LHCN-M2 (cell line): ENCODE results near the gene ABCD1. TPM values are rescaled to one million over a fixed set of nuclear protein-coding genes. Genes with fewer than 3 reads are reported as not detected.

Experiments
- DNase-seq: peaks from one replicate; pipeline ENCODE4 v3.0.0-alpha.2; 2012; ENCODE audit warnings: low read depth
- total RNA-seq: library from RNA; depleted of rRNA; stranded (reverse); fragments of >200 nt; gene quantifications from 2 replicates; pipeline ENCODE4 v1.2.3, GENCODE V29; 2014

ABCD1 gene
- total RNA-seq, 1 experiment from 2014 or later = 30.5 TPM

DNA sequence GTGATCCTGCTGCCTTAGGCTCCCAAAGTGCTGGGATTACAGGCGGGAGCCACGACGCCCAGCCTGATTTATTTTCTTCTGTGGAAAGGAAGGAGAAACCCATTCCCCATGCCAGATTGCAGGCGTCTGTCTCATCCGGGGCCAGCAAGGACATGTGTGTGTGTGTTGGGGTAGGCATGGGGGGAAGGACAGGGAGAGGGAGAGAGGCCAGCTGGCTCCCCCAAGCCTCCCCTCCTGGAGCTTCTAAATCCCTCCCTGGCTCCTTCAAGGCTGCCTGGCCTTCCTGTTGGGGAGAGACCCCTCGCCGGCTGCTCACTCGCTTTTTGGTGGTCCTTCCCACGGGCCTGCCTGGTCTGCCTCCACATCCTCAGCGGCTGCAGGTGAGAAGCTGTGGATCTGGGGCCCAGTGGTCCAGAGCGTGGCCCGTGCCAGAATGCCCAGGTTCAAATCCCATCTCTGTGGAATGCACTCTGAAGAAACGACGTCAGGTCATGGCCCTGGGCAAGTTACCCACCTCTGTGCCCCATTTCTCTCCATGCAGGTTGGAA lies 38.0 kb downstream of the ABCD1 start:
- DNase-seq = no peak

DNA sequence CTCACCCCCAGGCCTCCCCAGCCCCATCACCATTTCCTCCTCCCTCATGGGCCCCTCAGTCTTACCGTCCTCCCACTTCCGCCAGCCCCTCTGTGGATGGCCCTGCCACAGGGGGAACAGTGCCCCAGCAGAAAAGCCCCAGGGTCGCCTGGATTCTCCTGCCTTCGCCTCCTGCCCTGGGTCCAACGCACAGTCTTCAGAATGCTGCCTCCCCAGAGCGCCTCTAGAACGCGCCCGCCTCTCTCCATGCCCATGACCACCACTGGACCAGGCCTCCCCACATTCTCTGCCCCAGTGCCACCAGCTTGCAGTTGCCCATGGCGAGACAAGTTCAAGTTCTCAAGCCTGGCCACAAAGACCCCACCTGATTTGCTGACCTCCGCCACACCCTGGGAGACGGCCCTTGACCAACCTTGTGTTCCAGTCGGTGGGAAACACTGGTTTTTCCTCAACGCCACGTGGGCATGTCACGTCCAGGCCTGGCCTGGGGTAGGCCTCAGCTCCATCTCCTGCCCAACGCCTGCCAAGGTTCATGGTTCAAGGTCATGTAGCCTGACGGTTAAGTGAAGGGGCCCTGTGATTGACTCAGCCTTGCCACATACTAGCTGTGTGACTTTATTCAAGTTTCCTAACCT lies 38.8 kb downstream of the ABCD1 start:
- DNase-seq = no peak

DNA sequence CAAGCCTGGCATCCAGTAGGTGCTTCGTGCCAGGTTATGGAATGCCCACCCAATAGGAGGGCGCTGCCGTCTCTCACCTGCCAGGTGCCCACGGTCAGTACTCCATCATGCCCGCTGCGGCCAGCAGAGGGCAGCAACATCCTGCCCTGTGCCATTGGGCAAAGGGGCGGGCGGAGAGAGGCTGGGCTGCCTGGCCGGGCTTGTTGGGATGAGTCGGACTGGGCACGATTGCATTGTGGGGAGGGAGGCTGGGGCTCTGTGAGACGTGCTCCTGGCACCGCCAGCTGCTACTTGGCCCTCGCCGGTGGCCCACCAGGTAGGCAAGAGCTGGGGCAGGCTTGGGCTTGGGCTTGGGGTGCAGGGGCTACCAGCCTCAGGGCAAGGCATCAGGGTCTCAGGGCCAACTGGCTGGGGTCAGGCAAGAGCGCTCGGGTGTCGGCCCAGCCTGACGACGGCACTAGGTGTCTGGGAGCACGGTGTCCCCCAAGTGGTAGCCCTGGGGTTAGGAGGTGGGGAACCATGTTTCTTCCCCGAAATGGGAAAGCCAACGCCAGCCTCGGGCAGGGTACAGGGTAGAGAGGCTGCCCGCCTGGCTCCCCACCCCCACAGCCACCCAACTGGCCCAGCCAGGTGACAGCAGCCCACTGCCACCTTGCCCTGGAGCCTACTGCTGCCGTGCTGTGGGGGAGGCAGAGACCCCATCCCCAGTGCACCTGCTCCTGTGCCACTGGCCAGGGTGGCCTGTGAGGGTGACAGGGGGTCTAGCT lies 39.5 kb downstream of the ABCD1 start, which contains the start of gene PLXNB3:
Gene PLXNB3 (plus strand): TSS at position 261 of the 767 bp plus-strand sequence. CDS start 1,287 bp downstream, outside the sequence.
- DNase-seq = peak; percentile 67

DNA sequence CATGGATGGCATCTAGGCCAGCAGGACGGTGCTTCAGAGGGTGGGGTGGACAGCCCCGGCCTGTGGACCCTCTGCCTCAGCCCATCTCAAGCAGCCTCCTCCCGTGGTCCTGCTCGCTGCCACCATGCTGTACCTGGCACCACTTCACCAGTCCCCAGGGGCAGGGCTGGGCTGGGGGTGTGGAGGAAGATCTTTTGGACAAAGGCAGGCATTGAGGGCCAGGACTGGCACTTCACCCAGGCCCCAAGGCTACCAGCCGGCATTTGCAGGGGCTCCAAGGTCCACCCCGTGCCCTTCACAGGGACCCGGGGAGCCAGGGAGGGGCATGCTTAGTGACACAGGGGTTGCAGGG lies 40.1 kb downstream of the ABCD1 start:
- DNase-seq = no peak

DNA sequence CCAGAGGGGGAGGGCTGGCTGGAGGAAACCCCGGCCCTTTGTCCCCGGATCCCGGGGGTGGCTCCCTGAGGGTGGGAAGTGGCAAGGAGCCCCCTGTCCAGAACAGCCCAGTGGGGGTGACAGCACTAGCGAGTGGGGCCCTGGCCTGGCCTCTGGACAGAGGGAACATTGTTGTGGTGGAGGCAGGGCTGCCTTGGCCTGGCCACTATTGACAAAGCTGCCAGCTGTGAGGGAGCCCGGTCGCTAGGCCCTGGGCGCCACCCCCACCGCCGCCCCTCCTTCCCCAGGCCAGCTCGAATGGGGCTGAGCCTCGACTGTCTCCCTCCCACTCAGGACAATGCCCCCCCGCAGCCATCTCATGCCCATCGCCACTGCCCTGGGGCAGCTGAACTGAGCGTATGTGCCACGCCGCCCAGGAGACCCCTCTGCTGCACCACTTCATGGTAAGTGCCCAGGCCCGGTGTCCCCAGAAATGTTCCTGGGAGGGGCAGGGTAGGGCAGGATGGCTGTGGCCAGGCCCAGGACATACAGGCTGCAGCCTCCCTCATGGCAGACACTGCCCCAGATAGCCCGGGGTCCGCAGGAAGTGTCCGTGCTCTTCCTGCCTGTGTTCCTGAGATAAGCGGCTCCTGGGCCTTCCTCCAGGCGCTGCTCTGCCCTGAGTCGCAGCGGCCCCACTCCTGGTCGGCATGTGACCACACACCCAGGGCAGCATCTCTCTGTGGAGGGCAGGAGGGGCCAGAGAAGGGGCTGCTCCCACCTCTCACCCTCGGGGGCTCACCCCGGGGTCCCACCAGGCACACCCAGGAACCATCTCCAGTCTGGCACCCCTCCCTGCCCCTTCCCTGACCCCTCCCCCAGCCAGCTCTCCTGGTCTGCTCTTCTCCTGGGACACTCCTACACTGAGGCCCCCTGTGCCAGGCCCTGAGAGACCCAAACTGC lies 40.8 kb downstream of the ABCD1 start:
- DNase-seq = no peak

DNA sequence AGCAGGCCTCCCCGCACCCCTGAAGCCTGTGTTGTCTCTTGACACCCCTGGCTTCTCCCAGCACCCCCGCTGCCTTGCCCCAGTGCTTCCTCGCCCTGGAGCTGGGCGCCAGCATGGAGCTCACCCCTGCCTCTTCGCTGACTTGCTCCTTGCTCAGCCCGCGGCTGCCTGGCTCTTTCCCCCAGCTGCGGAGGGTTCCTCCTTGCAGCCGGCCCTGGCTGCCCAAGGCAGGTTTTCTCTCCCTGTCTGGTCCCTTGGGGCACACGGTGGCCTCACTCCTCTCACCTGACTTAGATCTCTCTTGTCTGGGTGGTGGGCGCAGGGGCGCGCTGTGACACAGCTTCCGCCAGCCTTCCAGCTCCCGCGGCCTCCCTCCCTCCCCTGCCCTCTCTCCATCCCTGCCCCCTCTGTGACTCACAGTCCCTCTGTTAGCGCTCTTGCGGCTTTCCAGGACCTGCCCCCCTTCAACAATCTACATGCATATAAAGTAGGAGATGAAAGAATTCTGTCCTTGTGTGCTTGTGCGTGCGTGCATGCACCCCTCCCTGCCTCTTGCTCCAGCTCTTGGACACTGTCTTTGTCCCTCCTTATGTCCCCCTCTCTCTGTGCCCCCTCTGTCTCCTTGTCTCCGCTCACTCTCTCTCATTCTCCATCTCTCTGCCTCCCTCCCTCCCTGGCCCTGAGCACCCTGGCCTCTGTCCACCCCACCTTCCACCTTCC lies 41.6 kb downstream of the ABCD1 start:
- DNase-seq = peak; percentile 45

DNA sequence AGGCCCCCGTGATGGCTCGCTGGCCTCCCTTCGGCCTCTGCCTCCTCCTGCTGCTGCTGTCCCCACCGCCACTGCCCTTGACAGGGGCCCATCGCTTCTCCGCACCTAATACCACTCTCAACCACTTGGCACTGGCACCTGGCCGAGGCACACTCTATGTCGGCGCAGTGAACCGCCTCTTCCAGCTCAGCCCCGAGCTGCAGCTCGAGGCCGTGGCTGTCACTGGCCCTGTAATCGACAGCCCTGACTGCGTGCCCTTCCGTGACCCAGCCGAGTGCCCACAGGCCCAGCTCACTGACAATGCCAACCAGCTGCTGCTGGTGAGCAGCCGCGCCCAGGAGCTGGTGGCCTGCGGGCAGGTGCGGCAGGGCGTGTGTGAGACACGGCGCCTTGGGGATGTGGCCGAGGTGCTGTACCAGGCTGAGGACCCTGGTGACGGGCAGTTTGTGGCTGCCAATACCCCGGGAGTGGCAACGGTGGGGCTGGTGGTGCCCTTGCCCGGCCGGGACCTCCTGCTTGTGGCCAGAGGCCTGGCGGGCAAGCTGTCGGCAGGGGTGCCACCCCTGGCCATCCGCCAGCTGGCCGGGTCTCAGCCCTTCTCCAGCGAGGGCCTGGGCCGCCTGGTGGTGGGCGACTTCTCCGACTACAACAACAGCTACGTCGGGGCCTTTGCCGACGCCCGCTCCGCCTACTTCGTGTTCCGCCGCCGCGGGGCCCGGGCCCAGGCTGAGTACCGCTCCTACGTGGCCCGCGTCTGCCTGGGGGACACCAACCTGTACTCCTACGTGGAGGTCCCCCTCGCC lies 42.4 kb downstream of the ABCD1 start:
- DNase-seq = no peak

DNA sequence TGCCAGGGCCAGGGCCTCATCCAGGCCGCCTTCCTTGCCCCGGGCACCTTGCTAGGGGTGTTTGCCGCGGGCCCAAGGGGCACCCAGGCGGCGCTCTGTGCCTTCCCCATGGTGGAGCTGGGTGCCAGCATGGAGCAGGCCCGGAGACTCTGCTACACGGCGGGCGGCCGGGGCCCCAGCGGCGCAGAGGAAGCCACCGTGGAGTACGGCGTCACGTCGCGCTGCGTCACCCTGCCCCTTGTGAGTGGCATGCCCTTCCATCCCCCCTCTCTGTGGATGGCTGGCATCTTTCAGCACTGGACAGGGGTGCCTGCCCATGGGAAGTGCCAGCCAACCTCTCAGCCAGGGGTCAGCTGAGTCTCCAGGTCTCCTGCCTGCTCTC lies 43.0 kb downstream of the ABCD1 start:
- no peak for DNase-seq

DNA sequence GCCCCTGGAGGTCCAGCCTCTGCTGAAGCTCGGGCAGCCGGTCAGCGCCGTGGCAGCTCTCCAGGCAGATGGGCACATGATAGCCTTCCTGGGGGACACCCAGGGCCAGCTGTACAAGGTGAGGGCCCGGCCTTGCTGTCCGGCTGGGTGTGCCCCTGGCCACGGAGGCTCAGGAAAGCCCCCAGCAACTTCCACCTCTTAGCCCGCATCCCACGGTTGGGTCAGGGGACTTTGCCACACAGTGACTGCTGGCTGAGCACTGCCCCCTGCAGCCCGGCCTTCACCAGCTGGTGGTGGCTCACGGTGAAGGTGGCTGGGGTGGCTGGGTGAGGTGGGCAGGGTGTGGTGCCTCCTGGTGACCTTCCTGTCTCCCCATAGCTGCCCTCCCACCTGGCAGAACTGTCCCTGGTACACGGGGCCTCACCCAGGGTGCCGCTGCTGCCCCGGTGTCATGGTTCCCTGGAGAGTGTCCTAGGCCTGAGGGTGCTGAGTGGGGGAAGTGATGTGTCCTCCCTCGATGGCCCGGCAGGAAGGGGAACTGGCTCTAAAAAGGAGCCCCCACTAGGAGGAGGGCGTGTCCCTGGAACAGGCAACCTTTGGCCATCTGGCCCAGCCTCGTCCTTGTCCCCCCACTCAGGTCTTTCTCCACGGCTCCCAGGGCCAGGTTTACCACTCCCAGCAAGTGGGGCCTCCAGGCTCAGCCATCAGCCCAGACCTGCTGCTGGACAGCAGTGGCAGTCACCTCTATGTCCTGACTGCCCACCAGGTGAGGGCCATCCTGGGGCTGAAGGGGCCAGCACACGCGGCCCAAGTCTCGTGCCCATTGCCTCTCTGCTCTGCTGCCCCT lies 43.9 kb downstream of the ABCD1 start:
- no peak for DNase-seq

DNA sequence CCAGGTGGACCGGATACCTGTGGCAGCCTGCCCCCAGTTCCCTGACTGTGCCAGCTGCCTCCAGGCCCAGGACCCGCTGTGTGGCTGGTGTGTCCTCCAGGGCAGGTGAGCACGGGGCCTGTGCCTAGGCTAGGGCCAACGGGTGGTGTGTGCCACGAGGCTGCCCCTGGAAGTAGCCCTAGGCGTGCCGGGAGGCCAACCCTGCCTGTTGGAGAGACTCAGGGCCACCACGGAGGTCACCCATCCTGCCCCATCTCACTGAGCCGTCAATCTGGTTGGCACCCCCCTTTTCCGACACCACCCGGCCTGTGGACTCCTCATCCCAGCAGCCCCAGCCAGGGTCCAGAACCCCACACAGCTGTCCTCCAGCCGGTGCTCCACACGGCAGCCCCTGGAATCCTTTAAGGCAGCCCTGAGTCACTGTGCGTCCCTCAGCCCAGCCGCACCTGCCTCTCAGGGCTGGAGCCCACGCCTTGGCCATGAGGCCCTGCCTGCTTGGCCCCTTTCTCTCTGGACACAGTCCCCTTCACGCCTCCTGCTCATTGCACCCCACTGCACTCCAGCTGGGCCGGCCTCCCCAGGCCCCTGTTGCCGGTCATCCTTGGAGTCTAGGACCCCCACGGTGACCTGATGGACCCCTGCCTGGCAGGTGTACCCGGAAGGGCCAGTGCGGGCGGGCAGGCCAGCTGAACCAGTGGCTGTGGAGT lies 44.7 kb downstream of the ABCD1 start:
- no peak for DNase-seq

DNA sequence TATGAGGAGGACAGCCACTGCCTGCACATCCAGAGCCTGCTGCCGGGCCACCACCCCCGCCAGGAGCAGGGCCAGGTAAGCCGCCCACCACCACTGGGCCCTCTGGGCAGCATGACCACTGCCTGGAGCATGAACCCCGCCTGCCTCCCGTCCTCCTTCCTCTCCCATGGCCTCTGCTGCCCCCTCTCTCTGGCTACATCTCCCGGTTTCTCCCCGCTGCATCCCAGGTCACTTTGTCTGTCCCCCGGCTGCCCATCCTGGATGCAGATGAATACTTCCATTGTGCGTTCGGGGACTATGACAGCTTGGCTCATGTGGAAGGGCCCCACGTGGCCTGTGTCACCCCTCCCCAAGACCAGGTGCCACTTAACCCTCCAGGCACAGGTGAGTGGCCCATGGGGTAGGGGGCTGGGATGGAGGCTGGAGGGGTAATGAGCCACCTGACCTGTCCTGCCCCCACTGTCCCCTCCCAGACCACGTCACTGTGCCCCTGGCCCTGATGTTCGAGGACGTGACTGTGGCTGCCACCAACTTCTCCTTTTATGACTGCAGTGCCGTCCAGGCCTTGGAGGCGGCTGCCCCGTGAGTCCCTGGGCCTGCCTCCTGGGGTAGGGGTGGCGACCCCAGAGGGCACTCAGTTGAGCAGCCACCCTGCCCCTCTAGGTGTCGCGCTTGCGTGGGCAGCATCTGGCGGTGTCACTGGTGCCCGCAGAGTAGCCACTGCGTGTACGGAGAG lies 45.4 kb downstream of the ABCD1 start:
- no peak for DNase-seq

DNA sequence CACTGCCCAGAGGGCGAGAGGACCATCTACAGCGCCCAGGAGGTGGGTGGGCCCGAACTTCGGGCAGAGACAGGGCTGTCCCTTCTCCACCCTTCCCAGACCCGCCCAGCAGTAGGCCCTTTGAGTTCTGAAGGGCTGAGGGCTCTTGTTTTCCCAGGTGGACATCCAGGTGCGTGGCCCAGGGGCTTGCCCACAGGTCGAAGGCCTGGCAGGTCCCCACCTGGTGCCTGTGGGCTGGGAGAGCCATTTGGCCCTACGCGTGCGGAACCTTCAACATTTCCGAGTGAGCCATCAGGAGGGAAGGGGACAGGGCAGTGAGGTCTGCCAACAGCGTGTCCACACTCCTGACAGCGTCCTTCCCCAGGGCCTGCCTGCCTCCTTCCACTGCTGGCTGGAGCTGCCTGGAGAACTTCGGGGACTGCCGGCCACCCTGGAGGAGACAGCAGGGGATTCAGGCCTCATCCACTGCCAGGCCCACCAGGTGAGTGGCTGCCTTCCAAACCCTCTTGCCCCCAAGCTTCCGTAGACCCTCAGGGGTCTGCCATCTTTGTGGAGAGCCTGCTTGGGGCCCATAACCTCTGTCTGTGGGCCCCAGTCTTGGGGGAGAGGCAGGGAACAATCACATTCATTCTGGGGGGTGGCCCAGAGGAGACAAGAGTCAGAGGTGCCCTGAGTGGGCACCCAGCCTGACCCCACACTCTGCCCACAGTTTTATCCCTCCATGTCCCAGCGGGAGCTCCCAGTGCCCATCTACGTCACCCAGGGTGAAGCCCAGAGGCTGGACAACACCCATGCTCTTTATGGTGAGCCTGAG lies 46.2 kb downstream of the ABCD1 start:
- no peak for DNase-seq

DNA sequence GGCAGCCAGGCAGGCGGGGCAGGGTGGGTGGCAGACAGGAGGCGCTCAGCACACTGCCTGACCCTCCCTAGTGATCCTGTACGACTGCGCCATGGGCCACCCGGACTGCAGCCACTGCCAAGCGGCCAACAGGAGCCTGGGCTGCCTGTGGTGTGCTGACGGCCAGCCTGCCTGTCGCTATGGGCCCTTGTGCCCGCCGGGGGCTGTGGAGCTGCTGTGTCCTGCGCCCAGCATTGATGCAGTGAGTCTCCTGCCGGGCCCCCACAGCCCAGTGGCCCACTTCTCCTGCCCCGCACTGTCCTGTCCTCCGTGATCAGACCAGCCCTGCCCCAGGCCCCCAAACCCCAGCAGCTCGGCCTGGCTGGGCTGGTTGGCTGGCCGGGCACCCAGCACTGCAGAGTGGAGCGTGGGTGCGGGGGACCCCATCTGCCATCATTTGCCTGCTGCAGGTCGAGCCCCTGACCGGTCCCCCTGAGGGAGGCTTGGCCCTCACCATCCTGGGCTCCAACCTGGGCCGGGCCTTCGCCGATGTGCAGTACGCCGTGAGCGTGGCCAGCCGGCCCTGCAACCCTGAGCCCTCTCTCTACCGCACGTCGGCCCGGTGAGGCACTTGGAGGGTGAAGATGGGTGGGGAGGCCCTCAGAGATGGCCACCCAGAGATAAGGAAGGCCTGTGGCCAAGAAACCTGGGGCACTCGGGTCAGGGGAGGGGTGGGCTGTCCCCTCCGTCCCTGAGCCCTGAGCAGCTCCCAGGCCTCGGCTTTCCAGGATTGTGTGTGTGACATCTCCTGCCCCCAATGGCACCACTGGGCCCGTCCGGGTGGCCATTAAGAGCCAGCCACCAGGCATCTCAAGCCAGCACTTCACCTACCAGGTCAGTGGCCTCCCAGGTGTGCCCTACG lies 47.0 kb downstream of the ABCD1 start:
- no peak for DNase-seq

DNA sequence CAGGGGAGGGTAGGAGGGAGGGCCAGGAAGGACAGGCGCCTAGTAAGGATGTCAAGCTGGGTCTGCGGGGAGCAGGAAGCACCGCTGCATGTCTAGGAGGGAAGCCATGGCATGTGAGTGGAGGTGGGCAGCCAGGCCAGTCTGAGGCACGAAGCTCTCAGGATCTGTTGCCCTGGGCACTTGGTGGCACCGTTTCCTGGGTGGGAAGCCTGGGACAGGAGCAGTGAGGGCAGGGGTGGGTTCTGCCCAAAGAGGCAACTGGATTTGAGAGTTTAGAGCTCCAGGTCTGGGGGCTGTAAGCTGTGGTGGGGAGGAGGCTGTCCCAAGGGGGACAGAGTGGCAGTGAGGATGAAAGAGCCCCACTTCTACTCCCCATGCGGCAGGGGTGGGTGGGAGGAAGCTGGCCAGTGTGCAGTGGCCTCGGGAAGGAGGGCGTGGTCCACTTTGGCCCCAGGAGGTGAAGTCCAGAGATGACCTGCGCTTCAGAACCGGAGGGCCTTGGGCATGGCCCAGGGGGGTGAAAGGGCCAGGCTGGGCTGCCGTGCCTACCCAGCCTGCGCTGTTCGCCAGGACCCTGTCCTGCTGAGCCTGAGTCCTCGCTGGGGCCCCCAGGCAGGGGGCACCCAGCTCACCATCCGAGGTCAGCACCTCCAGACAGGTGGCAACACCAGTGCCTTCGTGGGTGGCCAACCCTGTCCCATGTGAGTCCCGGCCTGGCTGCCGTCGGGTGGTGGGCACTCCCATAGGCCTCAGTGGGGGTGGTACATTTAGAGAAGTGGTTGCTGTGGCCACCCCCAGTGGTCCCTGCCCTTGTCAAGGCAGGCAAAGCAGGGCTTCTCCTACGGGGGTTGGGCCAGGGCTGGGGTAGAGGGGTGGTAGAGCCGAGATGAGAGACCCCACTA lies 47.9 kb downstream of the ABCD1 start:
- DNase-seq = no peak

DNA sequence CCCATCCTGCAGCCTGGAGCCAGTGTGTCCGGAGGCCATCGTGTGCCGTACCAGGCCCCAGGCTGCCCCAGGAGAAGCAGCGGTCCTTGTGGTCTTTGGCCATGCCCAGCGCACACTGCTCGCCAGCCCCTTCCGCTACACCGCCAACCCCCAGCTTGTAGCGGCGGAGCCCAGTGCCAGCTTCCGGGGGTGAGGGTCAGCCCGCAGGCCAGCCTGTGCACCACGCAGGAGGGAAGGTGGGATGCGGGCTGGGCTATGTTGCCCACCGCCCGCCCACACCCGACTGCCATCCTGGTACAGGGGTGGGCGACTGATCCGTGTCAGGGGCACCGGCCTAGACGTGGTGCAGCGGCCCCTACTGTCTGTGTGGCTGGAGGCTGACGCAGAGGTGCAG lies 48.6 kb downstream of the ABCD1 start:
- no peak for DNase-seq
